Sciatic nerve (tissue), 2 donors: ENCODE measurements around the gene NAT8L. TPM values are rescaled to one million over a fixed set of nuclear protein-coding genes. Genes with fewer than 3 reads are reported as not detected.

ENCODE experiments used
- ATAC-seq: fragments of 200-7000 bp; cut with Tn5 transposase; one replicate; pipeline ENCODE4 v1.9.1; 2020; ENCODE audit warnings: mild to moderate bottlenecking, moderate library complexity
- DNase-seq: peaks from one replicate; pipeline ENCODE4 v3.0.0-alpha.2; 2020; ENCODE audit warnings: low spot score
- intact Hi-C: fragments of 100-400 bp; cut with DNase I; formaldehyde crosslinking; loops from one replicate; pipeline ENCODE4 v1.14.2; 2022
- total RNA-seq: library from RNA; stranded (reverse); fragmentation: NEBNext Ultra II Directional; extraction: Animal tissue kit (Norgen Biotek cat#: 25700); gene quantifications from one replicate; pipeline ENCODE4 v1.2.1, GENCODE V29; 2021
- donor health status: DM: no; HTN: no; CAD: no.
- donor health status: DM: no; HTN: no; CAD: no.

The NAT8L gene
- total RNA-seq, 1 donor from 2014 or later, result 8.1 TPM

- DNase-seq (peak; percentile 51), ATAC-seq (no peak)
- intact Hi-C loops, result no loop called here
Observed at GRCh38 chr4:2071912-2072867, 13.1 kb downstream of the NAT8L start.

- ATAC-seq, result no peak
- DNase-seq, result peak; percentile 39
- intact Hi-C loops, result no loop called here
Observed at GRCh38 chr4:2072971-2073807, 14.1 kb downstream of the NAT8L start.

GRCh38 chr4:2073808-2074481 is 14.8 kb downstream of the NAT8L start:
- DNase-seq, result peak; percentile 40

GRCh38 chr4:2074588-2074987 is 15.5 kb downstream of the NAT8L start:
- intact Hi-C loops, result no loop called here
- ATAC-seq (no peak), DNase-seq (peak; percentile 40)

More at GRCh38 chr4:2073808-2074481, 14.8 kb downstream of the NAT8L start:
- no peak for ATAC-seq
- intact Hi-C loops, result no loop called here

GRCh38 chr4:2075171-2075986 is 16.3 kb downstream of the NAT8L start:
- ATAC-seq, result no peak
- peak; percentile 42 for DNase-seq
- intact Hi-C loops, result no loop called here

GRCh38 chr4:2075987-2076907 is 17.1 kb downstream of the NAT8L start:
- no peak for ATAC-seq
- DNase-seq, result peak; percentile 43
- intact Hi-C loops, result no loop called here

GRCh38 chr4:2076908-2077536 is 17.9 kb downstream of the NAT8L start:
- intact Hi-C loops, result no loop called here
- ATAC-seq, result no peak
- DNase-seq, result peak; percentile 43

- ATAC-seq, result no peak
- intact Hi-C loops, result no loop called here
- peak; percentile 35 for DNase-seq
Observed at GRCh38 chr4:2077537-2078460, 18.7 kb downstream of the NAT8L start.

GRCh38 chr4:2078584-2078983 is 19.5 kb downstream of the NAT8L start:
- DNase-seq (no peak), ATAC-seq (no peak)
- intact Hi-C loops, result no loop called here

- intact Hi-C loops, result no loop called here
- no peak for ATAC-seq
- DNase-seq, result peak; percentile 26
Observed at GRCh38 chr4:2079006-2079405, 19.9 kb downstream of the NAT8L start.

- ATAC-seq (no peak), DNase-seq (peak; percentile 43)
- intact Hi-C loops, result no loop called here
Observed at GRCh38 chr4:2079926-2080325, 20.8 kb downstream of the NAT8L start.

GRCh38 chr4:2080429-2081300 is 21.5 kb downstream of the NAT8L start:
- ATAC-seq, result peak; percentile 54
- intact Hi-C loops, result no loop called here
- peak; percentile 41 for DNase-seq

- DNase-seq (peak; percentile 32), ATAC-seq (no peak)
- intact Hi-C loops, result no loop called here
Observed at GRCh38 chr4:2081540-2081939, 22.4 kb downstream of the NAT8L start.

GRCh38 chr4:2082118-2082517 is 23.0 kb downstream of the NAT8L start:
- intact Hi-C loops, result no loop called here
- ATAC-seq (no peak), DNase-seq (peak; percentile 7)

GRCh38 chr4:2082627-2083026 is 23.5 kb downstream of the NAT8L start:
- no peak for ATAC-seq
- intact Hi-C loops, result no loop called here
- no peak for DNase-seq
